D721Med (cell line): ENCODE measurements around the gene PIM3.

Source experiments
- DNase-seq: peaks from one replicate; pipeline ENCODE4 v3.0.0; 2011; ENCODE audit warnings: low spot score; ENCODE audit not compliant: insufficient read length
- FAIRE-seq: peaks from 2 replicates; lab custom pipeline; 2011; peaks lifted over from hg19 to GRCh38; lab: Jason Lieb, UNC
- CTCF ChIP-seq: IDR thresholded peaks from 2 replicates; pipeline ENCODE4 v1.5.1; 2012; ENCODE audit warnings: mild to moderate bottlenecking, control low read depth; ENCODE audit not compliant: insufficient read depth; ENCODE audit errors: missing control alignments

Gene PIM3

GRCh38 chr22:49994361-49995040 is 33.9 kb downstream of the PIM3 start:
- FAIRE-seq (no peak), DNase-seq (no peak)

GRCh38 chr22:49995041-49995360 is 34.4 kb downstream of the PIM3 start:
- no peak for FAIRE-seq
- no peak for TF ChIP-seq CTCF
- no peak for DNase-seq

More at GRCh38 chr22:49994361-49995040, 33.9 kb downstream of the PIM3 start:
- no peak for TF ChIP-seq CTCF

GRCh38 chr22:49995361-49996118 is 35.0 kb downstream of the PIM3 start:
- DNase-seq (no peak), FAIRE-seq (no peak)
- TF ChIP-seq CTCF: no peak

- TF ChIP-seq CTCF: no peak
- DNase-seq (no peak), FAIRE-seq (no peak)
These were observed 35.5 kb downstream of the PIM3 start for GRCh38 chr22:49996119-49996517.

GRCh38 chr22:49996518-49997250 is 36.1 kb downstream of the PIM3 start:
- no peak for TF ChIP-seq CTCF
- no peak for FAIRE-seq
- DNase-seq: no peak

GRCh38 chr22:49997251-49997599 is 36.7 kb downstream of the PIM3 start:
- TF ChIP-seq CTCF: no peak
- DNase-seq (no peak), FAIRE-seq (no peak)
